ENCODE measurements around the gene SLC6A2. TPM values are rescaled to one million over a fixed set of nuclear protein-coding genes. Genes with fewer than 3 reads are reported as not detected.

Gene SLC6A2
- total RNA-seq, 1 experiment from 2014 or later, result not detected

DNA sequence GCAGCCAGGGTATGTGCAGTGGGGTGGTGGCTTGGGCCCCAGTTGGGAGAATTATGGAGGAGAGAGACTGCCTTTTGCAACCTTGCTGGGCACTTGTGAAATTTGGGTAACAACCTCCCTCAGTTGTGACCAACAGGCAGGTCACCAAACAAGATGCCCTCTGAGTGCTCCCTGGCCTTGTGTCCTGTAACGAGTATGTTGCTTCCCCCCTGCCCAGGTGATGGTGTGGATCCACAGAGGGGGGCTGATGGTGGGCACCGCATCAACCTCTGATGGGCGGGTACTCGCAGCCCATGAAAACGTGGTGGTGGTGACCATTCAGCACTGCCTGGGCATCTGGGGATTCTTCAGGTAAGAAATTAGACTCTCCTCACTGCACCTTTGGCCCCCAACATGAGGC lies 74.3 kb downstream of the SLC6A2 start:
- BruUV-seq (replicated peaks), result no TSS peak
- H2AFZ ChIP-seq (ENCODE audit: low read length), result no peak overlapping the region
- no peak overlapping the region for H3K27ac ChIP-seq (ENCODE audit: low read length)
- no peaks in the 10 kb centered on the region for H3K9me3 ChIP-seq (ENCODE audit: low read length)
- H3K36me3 ChIP-seq (ENCODE audit: low read depth, low read length), result no peaks in the 10 kb centered on the region
- intact Hi-C loops (cut with micrococcal nuclease), result no loop called here
- TF ChIP-seq, protein P1, sequence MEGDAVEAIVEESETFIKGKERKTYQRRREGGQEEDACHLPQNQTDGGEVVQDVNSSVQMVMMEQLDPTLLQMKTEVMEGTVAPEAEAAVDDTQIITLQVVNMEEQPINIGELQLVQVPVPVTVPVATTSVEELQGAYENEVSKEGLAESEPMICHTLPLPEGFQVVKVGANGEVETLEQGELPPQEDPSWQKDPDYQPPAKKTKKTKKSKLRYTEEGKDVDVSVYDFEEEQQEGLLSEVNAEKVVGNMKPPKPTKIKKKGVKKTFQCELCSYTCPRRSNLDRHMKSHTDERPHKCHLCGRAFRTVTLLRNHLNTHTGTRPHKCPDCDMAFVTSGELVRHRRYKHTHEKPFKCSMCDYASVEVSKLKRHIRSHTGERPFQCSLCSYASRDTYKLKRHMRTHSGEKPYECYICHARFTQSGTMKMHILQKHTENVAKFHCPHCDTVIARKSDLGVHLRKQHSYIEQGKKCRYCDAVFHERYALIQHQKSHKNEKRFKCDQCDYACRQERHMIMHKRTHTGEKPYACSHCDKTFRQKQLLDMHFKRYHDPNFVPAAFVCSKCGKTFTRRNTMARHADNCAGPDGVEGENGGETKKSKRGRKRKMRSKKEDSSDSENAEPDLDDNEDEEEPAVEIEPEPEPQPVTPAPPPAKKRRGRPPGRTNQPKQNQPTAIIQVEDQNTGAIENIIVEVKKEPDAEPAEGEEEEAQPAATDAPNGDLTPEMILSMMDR (conservative IDR thresholded peaks at IDR 0.05; ENCODE audit: low read depth, low read length), result no peak
- TF ChIP-seq EZH2phosphoT487 (IDR thresholded peaks at IDR 0.05; ENCODE audit: borderline replicate concordance, low read length), result no peak
- no peak for TF ChIP-seq EZH2 (IDR thresholded peaks at IDR 0.05; ENCODE audit: low read length, unreplicated experiment)
- H3K27me3 ChIP-seq (ENCODE audit: low read length), result no peaks in the 10 kb centered on the region
- no peak overlapping the region for H3K4me2 ChIP-seq (ENCODE audit: low read length)
- H3K9me2 ChIP-seq (replicated peaks; ENCODE audit: low read length), result no peaks in the 10 kb centered on the region
- H3F3A ChIP-seq (ENCODE audit: low read length, unreplicated experiment), result no peaks in the 10 kb centered on the region
- ATAC-seq (no peak), DNase-seq (no peak)
- H3K79me2 ChIP-seq (ENCODE audit: low read length), result no peaks in the 10 kb centered on the region
- H3K4me1 ChIP-seq (ENCODE audit: insufficient read depth, low read length), result no peaks in the 10 kb centered on the region
- CTCF ChIA-PET, result no interaction called here
- POLR2A ChIA-PET (ENCODE audit: unreplicated experiment), result no interaction called here
- H3K9ac ChIP-seq (ENCODE audit: low read length), result no peak overlapping the region
- H4K20me1 ChIP-seq (ENCODE audit: low read length), result no peaks in the 10 kb centered on the region
- no peak overlapping the region for H3K4me3 ChIP-seq (ENCODE audit: low read length)

DNA sequence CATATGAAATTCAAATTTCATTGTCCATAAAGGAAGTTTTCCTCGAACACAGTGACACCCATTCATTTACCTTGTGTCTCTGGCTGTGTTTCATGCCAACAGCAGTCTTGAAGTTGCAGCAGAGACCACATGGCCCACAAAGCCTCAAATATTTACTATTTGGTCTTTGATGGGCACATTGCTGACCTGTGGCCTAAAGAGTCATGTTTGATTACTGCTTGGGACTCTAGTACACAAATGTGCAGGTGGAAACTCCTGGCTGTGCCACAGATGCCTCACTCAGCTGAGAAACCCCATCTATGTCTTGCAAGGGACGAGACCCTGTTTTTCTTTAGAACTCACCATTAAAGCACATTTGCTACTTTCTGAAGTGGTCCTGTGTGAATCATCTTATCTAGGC lies 76.7 kb downstream of the SLC6A2 start:
- Histone ChIP-seq H3K27ac (ENCODE audit: low read length) (no peak overlapping the region), H3K36me3 (ENCODE audit: low read depth, low read length) (no peaks in the 10 kb centered on the region), H3K9ac (ENCODE audit: low read length) (no peak overlapping the region), H3K4me2 (ENCODE audit: low read length) (no peak overlapping the region), H3K9me2 (replicated peaks; ENCODE audit: low read length) (no peaks in the 10 kb centered on the region), H3F3A (ENCODE audit: low read length, unreplicated experiment) (no peaks in the 10 kb centered on the region), H3K4me1 (ENCODE audit: insufficient read depth, low read length) (no peaks in the 10 kb centered on the region), H4K20me1 (ENCODE audit: low read length) (no peaks in the 10 kb centered on the region), H2AFZ (ENCODE audit: low read length) (no peak overlapping the region), H3K79me2 (ENCODE audit: low read length) (no peaks in the 10 kb centered on the region), H3K4me3 (ENCODE audit: low read length) (no peak overlapping the region), H3K9me3 (ENCODE audit: low read length) (no peaks in the 10 kb centered on the region), H3K27me3 (ENCODE audit: low read length) (no peaks in the 10 kb centered on the region)
- ATAC-seq, result no peak
- TF ChIP-seq, protein P1 (conservative IDR thresholded peaks at IDR 0.05; ENCODE audit: low read depth, low read length), result no peak
- TF ChIP-seq EZH2 (IDR thresholded peaks at IDR 0.05; ENCODE audit: low read length, unreplicated experiment) (no peak), EZH2phosphoT487 (IDR thresholded peaks at IDR 0.05; ENCODE audit: borderline replicate concordance, low read length) (no peak)
- ChIA-PET POLR2A (ENCODE audit: unreplicated experiment) (no interaction called here), CTCF (no interaction called here)
- intact Hi-C loops (cut with micrococcal nuclease), result no loop called here
- DNase-seq, result no peak
- BruUV-seq (replicated peaks), result no TSS peak

DNA sequence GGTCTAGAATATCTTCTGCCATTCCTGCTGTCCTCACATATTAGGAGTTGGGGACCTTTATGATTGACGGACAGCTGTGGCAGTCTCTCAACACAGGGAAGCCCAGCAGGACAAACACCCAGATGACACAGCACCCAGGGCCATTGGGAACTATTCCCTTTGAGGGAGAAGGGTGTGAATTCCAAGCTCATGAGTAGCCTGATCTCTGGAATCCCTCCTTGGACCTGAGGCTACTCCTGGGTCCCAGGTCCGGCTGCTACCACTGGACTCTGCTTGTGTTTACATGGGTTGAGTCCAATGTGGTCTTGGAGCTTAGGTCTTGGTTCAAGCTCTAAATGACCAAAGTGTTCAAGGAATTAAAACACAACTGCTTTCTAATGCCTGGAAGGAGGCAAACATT lies 78.9 kb downstream of the SLC6A2 start:
- ChIA-PET POLR2A (ENCODE audit: unreplicated experiment) (no interaction called here), CTCF (no interaction called here)
- no peak for DNase-seq

More for the DNA sequence above, 78.9 kb downstream of the SLC6A2 start:
- ATAC-seq, result no peak
- Histone ChIP-seq H3K4me3 (ENCODE audit: low read length) (no peak overlapping the region), H3K79me2 (ENCODE audit: low read length) (no peaks in the 10 kb centered on the region), H3F3A (ENCODE audit: low read length, unreplicated experiment) (no peaks in the 10 kb centered on the region), H3K36me3 (ENCODE audit: low read depth, low read length) (no peaks in the 10 kb centered on the region), H4K20me1 (ENCODE audit: low read length) (no peaks in the 10 kb centered on the region), H3K27ac (ENCODE audit: low read length) (no peak overlapping the region), H3K9ac (ENCODE audit: low read length) (no peak overlapping the region), H3K4me2 (ENCODE audit: low read length) (no peak overlapping the region), H2AFZ (ENCODE audit: low read length) (no peak overlapping the region), H3K27me3 (ENCODE audit: low read length) (peaks cover 4% of the 10 kb centered on the region; the same call in 1 of the 2 replicates), H3K9me2 (replicated peaks; ENCODE audit: low read length) (no peaks in the 10 kb centered on the region), H3K4me1 (ENCODE audit: insufficient read depth, low read length) (no peaks in the 10 kb centered on the region), H3K9me3 (ENCODE audit: low read length) (no peaks in the 10 kb centered on the region)
- intact Hi-C loops (cut with micrococcal nuclease), result no loop called here
- TF ChIP-seq, protein P1 (conservative IDR thresholded peaks at IDR 0.05; ENCODE audit: low read depth, low read length), result no peak
- TF ChIP-seq EZH2 (IDR thresholded peaks at IDR 0.05; ENCODE audit: low read length, unreplicated experiment) (no peak), EZH2phosphoT487 (IDR thresholded peaks at IDR 0.05; ENCODE audit: borderline replicate concordance, low read length) (no peak)
- BruUV-seq (replicated peaks), result no TSS peak

Data from PC-3 (cell line).